T-helper 2 cell treated with Interferon-gamma antibody and Interleukin-4, amounts not matched to agents 5 μg/mL and 100 μg/mL, for 36 hours (primary cell): ENCODE results near the gene TRIM24.

Experiments
- DNase-seq: peaks from one replicate; pipeline ENCODE4 v3.0.0; 2021; ENCODE audit warnings: low spot score
- H3K27ac Mint-ChIP-seq: one replicate; pipeline ENCODE4 v1.8.0; 2021; ENCODE audit warnings: mild to moderate bottlenecking, mixed read lengths
- H3K27me3 Mint-ChIP-seq: one replicate; pipeline ENCODE4 v1.8.0; 2021; ENCODE audit warnings: low read depth, mixed read lengths
- H3K36me3 Mint-ChIP-seq: one replicate; pipeline ENCODE4 v1.8.0; 2021; ENCODE audit warnings: low read depth, mixed read lengths
- H3K4me1 Mint-ChIP-seq: one replicate; pipeline ENCODE4 v1.8.0; 2021; ENCODE audit warnings: low read depth, mixed read lengths
- H3K4me3 Mint-ChIP-seq: one replicate; pipeline ENCODE4 v1.8.0; 2022; ENCODE audit warnings: mild to moderate bottlenecking, moderate library complexity, mixed read lengths
- H3K9me3 Mint-ChIP-seq: one replicate; pipeline ENCODE4 v1.8.0; 2021; ENCODE audit warnings: mixed read lengths

Gene TRIM24

DNA sequence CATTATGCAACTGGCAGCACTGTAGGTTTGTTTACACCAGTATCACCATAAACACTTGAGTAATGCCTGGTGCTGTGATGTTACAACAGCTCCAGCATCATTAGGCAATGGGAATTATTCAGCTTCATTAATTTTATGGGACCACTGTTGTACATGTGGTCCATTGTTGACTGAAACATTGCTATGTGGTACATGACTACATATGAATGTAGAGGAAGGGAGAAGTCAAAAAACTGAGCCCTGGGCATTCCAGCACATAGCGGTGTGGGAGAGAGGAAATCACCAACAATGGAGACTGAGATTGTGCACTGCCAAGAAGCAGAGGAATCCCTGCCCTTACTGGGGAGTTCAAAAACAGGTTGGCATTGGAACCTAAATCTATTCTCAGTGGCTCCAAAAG lies 89.0 kb downstream of the TRIM24 start:
- H3K36me3 Mint-ChIP-seq: peaks cover 73% of the 10 kb centered on the region
- H3K4me3 Mint-ChIP-seq: no peak overlapping the region
- no peak for DNase-seq
- H3K4me1 Mint-ChIP-seq: peaks cover 8% of the 10 kb centered on the region
- no peak overlapping the region for H3K27ac Mint-ChIP-seq
- H3K9me3 Mint-ChIP-seq: peaks cover 12% of the 10 kb centered on the region
- H3K27me3 Mint-ChIP-seq: no peaks in the 10 kb centered on the region

DNA sequence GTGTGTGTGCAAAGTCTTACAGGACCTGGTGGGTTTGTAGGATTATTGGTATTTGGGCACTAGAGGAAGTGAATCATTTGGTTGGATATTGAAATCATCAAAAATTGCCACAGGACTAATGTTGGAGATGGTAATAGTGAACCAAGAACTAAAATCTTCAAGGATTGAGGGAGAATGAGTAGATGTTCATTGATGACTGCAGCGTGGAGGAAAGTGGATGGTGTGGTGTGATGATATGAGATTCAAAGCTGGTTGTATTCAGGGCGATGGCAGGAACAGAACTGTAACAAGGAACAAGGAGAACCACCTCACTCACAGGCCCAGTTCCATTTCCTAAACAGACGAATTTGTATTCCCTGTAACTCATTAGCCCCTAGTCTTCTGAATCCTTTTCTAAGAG lies 90.3 kb downstream of the TRIM24 start:
- H3K4me1 Mint-ChIP-seq: peaks cover 8% of the 10 kb centered on the region
- H3K9me3 Mint-ChIP-seq: peaks cover 8% of the 10 kb centered on the region
- H3K4me3 Mint-ChIP-seq: no peak overlapping the region
- DNase-seq: no peak
- no peaks in the 10 kb centered on the region for H3K27me3 Mint-ChIP-seq
- H3K27ac Mint-ChIP-seq: no peak overlapping the region
- H3K36me3 Mint-ChIP-seq: peaks cover 73% of the 10 kb centered on the region

DNA sequence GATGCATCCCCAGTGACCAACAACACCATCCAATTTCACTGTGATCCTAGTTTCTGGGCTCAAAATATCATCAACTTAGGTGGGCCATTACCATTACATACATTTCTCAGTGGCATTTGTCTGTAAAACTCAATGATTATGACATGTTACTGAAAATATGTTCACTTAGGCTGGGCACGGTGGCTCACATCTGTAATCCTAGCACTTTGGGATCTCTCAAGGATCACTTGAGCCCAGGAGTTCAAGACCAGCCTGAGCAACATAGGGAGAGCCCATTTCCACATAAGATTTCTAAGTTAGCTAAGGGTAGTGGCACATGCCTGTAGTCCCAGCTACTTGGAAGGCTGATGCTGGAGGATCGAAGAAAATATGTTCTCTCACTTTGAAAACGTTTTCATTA lies 91.0 kb downstream of the TRIM24 start:
- peaks cover 72% of the 10 kb centered on the region for H3K36me3 Mint-ChIP-seq
- H3K27ac Mint-ChIP-seq: no peak overlapping the region
- H3K27me3 Mint-ChIP-seq: no peaks in the 10 kb centered on the region
- H3K9me3 Mint-ChIP-seq: peaks cover 3% of the 10 kb centered on the region
- H3K4me1 Mint-ChIP-seq: peaks cover 8% of the 10 kb centered on the region
- no peak overlapping the region for H3K4me3 Mint-ChIP-seq
- no peak for DNase-seq

DNA sequence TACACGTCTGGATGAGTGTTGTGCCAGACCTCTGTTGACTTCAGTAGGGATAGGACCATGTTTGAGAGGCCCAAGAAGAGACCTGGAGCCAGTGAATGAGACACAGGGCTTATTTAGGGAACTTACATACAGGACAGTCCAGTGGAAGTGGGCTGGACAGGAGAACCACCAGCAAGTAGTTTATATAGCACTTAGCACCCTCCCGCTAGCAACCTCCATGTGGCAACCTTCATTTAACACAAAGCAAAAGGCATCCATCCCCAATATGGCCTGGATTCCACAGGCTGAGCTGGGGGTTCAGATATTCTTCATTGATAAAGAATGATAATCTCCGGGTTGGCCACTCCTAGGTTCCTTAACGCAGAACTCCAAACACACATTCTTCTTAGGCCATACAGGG lies 93.7 kb downstream of the TRIM24 start:
- Mint-ChIP-seq H3K9me3 (peaks cover 28% of the 10 kb centered on the region), H3K27me3 (no peaks in the 10 kb centered on the region), H3K27ac (no peak overlapping the region), H3K4me1 (peaks cover 8% of the 10 kb centered on the region), H3K4me3 (no peak overlapping the region), H3K36me3 (peaks cover 83% of the 10 kb centered on the region)
- DNase-seq: no peak

DNA sequence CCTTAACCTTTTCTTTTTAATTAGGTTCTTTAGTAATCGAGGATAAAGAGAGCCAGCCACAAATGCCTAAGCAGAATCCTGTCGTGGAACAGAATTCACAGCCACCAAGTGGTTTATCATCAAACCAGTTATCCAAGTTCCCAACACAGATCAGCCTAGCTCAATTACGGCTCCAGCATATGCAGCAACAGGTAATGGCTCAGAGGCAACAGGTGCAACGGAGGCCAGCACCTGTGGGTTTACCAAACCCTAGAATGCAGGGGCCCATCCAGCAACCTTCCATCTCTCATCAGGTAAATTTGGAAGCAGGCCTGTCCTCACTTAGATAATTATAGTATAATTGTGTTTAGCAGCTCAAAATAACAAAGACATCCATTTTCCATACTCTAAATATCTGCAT lies 94.6 kb downstream of the TRIM24 start:
- Mint-ChIP-seq H3K36me3 (peaks cover 83% of the 10 kb centered on the region), H3K9me3 (peaks cover 33% of the 10 kb centered on the region), H3K4me3 (no peak overlapping the region), H3K27ac (no peak overlapping the region), H3K27me3 (no peaks in the 10 kb centered on the region), H3K4me1 (peaks cover 2% of the 10 kb centered on the region)
- DNase-seq: no peak

DNA sequence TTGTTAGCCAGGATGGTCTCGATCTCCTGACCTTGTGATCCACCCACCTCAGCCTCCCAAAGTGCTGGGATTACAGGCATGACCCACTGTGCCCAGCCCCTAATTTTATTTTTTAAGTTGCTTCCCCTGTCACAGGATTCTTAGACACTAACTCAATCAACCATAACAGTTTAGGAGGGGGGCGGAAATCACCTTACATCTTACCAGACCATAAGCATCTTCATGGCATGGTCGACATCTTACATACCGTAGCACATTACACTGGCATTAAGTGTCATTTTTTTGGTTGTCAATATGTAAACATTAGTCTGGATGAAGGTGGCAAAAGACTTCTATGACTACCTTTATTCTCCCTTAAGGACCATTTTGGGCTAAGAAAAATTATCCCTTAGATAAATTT lies 95.6 kb downstream of the TRIM24 start:
- DNase-seq: no peak
- no peak overlapping the region for H3K4me3 Mint-ChIP-seq
- H3K27ac Mint-ChIP-seq: no peak overlapping the region
- H3K4me1 Mint-ChIP-seq: no peaks in the 10 kb centered on the region
- peaks cover 85% of the 10 kb centered on the region for H3K36me3 Mint-ChIP-seq
- peaks cover 33% of the 10 kb centered on the region for H3K9me3 Mint-ChIP-seq
- no peaks in the 10 kb centered on the region for H3K27me3 Mint-ChIP-seq

DNA sequence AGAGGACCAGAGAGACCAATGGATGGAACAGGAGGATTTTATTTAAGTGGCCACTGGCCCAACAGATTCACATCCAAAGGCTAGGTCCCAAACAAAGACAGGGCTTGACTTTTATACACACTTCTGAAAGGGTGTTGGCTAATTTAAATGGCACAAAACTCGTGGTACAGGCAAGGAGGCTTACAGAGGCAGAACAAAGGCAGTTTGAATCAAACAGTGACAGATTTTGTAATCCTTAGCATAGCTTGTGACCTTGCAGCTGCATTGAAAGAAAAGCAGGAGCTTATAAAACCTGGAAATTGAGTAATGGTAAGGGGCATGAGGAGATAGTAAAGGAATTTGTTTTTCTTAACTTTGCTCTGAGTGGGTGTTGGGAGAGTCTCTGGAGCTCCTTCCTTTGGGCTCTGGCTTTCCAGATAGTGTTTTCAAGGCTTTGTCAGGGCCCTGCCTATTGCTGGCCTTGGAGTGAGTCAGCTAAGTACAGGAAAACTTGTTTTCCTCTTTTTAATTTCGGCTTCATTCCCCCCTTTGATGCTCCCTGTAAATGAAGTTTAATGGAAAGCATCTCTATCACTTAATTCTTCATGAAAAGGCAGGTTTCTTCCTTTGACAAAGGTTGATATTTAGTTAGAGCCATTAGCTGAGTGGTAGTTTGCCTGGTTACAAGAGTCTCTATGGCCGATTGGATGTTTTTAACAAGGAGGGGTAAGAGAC lies 96.9 kb downstream of the TRIM24 start:
- Mint-ChIP-seq H3K27ac (no peak overlapping the region), H3K9me3 (peaks cover 35% of the 10 kb centered on the region), H3K36me3 (peaks cover 89% of the 10 kb centered on the region), H3K4me1 (no peaks in the 10 kb centered on the region), H3K27me3 (no peaks in the 10 kb centered on the region), H3K4me3 (no peak overlapping the region)
- no peak for DNase-seq

DNA sequence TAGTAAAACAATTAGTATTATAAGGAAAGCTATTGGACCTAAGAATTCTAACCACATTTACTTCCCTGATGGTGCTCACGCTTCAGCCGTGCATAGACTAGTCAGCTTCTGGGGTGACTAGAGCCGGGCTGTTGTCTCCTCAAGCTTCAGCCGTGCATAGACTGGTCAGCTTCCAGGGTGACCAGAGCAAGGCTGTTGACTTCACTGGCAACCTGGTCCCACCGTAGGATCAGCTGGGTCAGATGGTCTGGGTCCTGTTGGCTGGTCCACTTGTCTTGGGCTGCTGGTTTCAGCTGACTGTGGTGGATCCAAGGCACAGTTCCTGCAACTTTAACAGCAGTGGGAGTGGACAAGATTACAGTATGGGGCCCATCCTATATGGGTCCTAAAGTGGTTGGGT lies 99.4 kb downstream of the TRIM24 start:
- Mint-ChIP-seq H3K27me3 (no peaks in the 10 kb centered on the region), H3K4me3 (no peak overlapping the region), H3K4me1 (no peaks in the 10 kb centered on the region), H3K27ac (no peak overlapping the region), H3K9me3 (peaks cover 51% of the 10 kb centered on the region), H3K36me3 (peaks cover 96% of the 10 kb centered on the region)
- DNase-seq: no peak

DNA sequence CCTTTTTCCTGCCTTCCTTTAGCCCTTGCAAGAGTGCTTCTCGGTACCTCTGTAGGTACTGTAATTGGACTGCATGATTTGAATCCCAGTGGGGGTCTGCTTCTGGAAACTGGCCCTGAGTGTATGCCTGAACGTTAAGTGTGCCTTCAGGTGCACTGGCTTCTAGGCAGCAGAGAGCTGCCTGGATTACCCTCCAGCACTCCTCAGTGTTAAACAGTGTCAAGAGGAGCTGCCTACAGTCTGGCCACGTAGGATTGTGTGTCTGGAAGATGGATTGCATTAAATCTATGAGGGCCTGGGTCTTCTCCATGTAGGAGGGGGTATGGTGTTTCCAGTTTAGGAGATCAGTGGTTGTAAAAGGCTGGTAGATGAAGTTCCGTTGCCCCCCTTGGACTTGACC lies 103.7 kb downstream of the TRIM24 start:
- peaks cover 45% of the 10 kb centered on the region for H3K9me3 Mint-ChIP-seq
- peaks cover 88% of the 10 kb centered on the region for H3K36me3 Mint-ChIP-seq
- H3K27ac Mint-ChIP-seq: no peak overlapping the region
- no peak overlapping the region for H3K4me3 Mint-ChIP-seq
- no peak for DNase-seq
- H3K27me3 Mint-ChIP-seq: no peaks in the 10 kb centered on the region
- no peaks in the 10 kb centered on the region for H3K4me1 Mint-ChIP-seq

DNA sequence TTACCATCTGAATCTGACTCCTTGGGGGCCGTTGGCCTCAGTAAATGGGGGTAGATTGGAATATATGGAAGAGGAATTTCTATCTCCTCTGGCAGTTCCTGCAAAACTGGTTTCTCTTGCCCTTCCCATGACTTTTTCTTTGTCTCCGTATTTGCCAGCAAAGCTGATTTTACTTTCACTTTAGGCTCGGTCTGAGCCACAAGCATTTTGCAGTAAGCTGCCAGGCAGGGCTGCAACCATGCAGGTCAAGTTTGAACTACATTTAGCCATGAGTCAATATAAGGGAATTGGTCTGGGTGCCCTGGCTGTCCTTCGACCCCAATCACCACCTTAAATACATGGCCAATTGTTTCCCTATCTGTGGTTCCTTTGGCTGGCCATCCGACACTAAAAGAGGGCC lies 104.3 kb downstream of the TRIM24 start:
- H3K27me3 Mint-ChIP-seq: no peaks in the 10 kb centered on the region
- H3K36me3 Mint-ChIP-seq: peaks cover 88% of the 10 kb centered on the region
- DNase-seq: no peak
- no peak overlapping the region for H3K27ac Mint-ChIP-seq
- H3K4me1 Mint-ChIP-seq: no peaks in the 10 kb centered on the region
- peaks cover 40% of the 10 kb centered on the region for H3K9me3 Mint-ChIP-seq
- H3K4me3 Mint-ChIP-seq: no peak overlapping the region

DNA sequence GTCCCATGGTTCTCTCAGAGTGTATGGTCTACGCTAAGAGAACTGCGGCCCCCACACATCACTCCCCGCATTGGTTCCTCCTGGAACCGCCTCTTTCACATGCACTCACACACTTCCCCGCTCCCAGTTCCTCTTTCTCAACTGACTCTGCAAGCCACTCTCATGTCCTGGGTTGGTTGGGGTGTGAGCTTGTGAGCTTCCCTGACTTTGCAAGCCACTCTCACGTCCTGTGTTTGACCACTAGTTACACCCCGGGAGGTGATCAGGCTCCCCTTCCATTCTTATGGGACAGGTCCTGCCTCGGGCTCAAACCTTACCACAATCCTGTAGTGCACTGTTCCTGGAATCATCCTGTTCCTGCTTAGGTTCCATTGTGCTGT lies 105.0 kb downstream of the TRIM24 start:
- Mint-ChIP-seq H3K27me3 (no peaks in the 10 kb centered on the region), H3K27ac (no peak overlapping the region), H3K4me1 (no peaks in the 10 kb centered on the region), H3K9me3 (peaks cover 40% of the 10 kb centered on the region), H3K36me3 (peaks cover 86% of the 10 kb centered on the region), H3K4me3 (no peak overlapping the region)
- no peak for DNase-seq

DNA sequence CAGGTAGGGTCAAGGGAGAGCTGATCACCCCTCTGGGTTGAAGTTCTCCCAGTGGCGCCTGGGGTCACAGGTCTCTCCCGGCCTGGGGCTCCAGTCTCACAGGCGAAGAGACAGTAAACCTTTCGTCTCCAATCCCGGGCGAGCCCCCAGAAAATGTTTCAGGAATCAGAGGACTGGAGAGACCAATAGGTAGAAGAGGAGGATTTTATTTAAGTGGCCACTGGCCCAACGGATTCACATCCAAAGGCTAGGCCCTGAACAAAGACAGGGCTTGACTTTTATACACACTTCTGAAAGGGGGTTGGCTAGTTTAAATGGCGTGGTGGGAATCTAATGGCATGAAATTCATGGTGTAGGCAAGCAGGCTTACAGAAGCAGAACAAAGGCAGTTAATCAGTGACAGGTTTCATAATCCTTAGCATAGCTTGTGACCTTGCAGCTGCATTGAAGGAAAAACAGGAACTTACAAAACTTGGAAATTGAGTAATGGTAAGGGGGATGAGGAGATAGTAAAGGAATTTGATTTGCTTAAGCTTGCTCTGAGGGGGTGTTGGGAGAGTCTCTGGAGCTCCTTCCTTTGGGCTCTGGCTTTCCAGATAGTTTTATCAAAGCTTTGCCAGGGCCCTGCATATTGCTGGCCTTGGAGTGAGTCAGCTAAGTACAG lies 105.5 kb downstream of the TRIM24 start:
- Mint-ChIP-seq H3K27ac (no peak overlapping the region), H3K4me1 (no peaks in the 10 kb centered on the region), H3K9me3 (peaks cover 40% of the 10 kb centered on the region), H3K27me3 (no peaks in the 10 kb centered on the region), H3K4me3 (no peak overlapping the region), H3K36me3 (peaks cover 84% of the 10 kb centered on the region)
- no peak for DNase-seq

DNA sequence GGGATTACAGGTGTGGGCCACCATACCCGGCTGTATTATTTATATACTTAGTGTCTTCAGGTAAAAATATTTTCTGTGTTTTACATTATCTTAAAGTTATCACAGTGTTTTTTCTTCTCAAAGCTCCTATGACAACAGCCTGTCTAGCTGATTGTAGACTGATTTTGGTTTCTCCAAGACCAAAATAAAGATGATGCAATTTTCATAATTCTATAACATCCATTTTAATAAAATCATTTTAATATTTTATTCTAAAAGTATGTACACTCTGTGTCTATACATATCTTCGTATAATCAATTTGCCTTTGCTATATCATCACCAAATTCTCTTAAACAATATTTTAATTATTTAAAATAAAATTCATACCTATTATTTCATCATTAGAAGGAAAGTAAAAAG lies 108.6 kb downstream of the TRIM24 start:
- Mint-ChIP-seq H3K27me3 (no peaks in the 10 kb centered on the region), H3K9me3 (peaks cover 30% of the 10 kb centered on the region), H3K4me3 (no peak overlapping the region), H3K27ac (no peak overlapping the region), H3K36me3 (peaks cover 69% of the 10 kb centered on the region), H3K4me1 (no peaks in the 10 kb centered on the region)
- DNase-seq: no peak

DNA sequence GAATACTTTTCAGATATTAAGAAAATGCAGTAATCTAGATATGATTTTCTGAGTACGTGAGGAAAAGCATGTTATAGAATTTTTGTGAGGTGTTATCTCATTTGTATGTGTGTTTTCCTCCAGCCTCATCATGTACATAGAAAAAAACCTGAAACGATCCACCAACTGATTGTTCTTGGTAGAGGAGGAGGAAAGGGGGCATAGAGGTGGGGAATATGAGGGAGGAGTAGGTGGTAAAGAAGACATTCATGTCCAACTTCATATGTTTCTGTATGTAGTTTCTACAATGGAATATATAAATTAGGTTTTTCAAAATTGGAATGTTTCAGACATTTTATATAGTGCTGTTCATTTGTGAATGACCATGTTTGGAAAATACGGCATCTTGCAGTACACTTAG lies 109.4 kb downstream of the TRIM24 start:
- peaks cover 22% of the 10 kb centered on the region for H3K9me3 Mint-ChIP-seq
- H3K4me3 Mint-ChIP-seq: no peak overlapping the region
- peaks cover 69% of the 10 kb centered on the region for H3K36me3 Mint-ChIP-seq

DNA sequence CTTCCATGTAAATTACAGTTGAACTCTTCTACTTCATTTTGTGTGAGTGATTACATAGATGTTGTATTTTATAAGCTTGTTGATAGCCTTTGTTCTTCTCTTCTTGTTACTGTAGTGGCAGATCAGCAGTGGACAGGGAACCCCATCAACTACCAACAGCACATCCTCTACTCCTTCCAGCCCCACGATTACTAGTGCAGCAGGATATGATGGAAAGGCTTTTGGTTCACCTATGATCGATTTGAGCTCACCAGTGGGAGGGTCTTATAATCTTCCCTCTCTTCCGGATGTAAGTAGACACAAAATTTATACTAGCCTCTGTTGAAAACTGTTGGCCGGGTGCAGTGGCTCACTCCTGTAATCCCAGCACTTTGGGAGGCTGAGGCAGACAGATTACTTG lies 110.7 kb downstream of the TRIM24 start:
- H3K27ac Mint-ChIP-seq: no peak overlapping the region
- H3K27me3 Mint-ChIP-seq: no peaks in the 10 kb centered on the region
- H3K9me3 Mint-ChIP-seq: peaks cover 9% of the 10 kb centered on the region
- H3K4me3 Mint-ChIP-seq: no peak overlapping the region
- peaks cover 3% of the 10 kb centered on the region for H3K4me1 Mint-ChIP-seq
- DNase-seq: no peak
- H3K36me3 Mint-ChIP-seq: peaks cover 59% of the 10 kb centered on the region

More for the DNA sequence above, 109.4 kb downstream of the TRIM24 start:
- H3K4me1 Mint-ChIP-seq: no peaks in the 10 kb centered on the region
- H3K27me3 Mint-ChIP-seq: no peaks in the 10 kb centered on the region
- no peak for DNase-seq
- no peak overlapping the region for H3K27ac Mint-ChIP-seq
